G401.6 (cell line): ENCODE results near the gene ADD3.
"Not testable (repeated sequence)": the region's sequence is repeated elsewhere in the genome, so short reads cannot be mapped to it uniquely, and the experiment has no call there.

Experiments
- FAIRE-seq: peaks from 2 replicates; lab custom pipeline; 2012; peaks lifted over from hg19 to GRCh38; lab: Jason Lieb, UNC

ADD3 gene

DNA sequence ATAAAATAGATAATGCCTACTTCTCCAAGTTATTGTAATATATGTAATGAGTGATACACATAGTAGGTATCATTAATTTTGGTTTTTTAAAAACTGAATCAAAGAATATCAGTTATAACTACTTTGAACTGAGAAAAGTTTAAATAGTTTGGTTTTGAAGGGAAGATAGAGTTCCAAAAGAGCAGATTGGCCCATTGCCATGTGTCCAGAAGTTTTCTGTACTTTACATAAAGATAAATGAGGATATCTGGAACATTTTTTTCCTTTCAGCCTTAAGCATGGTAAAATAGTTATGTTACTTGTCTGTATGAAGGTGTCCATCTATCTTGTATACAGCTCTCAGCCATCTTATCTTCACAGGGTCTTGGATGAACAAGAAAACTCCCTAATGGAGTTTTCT is 101.7 kb downstream of the ADD3 start:
- FAIRE-seq: no peak

DNA sequence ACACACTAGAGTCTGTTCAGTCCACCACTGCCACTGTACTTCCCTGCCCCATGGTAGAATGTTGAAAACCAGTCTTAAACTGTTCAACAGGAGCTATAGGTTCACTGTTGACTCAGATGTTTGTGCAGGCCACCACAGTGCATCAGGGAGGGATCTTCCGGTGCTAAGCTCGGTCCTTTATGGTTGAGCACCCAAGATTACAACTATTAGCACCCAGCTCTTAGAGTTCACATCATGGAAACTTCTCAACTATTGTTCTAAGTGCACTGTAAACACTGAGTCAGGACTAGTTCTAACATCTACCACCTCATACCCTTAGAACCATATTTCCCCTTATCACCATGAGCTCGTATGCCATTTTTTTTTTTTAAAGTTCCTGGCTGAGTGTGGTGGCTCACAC is 102.6 kb downstream of the ADD3 start:
- no peak for FAIRE-seq

DNA sequence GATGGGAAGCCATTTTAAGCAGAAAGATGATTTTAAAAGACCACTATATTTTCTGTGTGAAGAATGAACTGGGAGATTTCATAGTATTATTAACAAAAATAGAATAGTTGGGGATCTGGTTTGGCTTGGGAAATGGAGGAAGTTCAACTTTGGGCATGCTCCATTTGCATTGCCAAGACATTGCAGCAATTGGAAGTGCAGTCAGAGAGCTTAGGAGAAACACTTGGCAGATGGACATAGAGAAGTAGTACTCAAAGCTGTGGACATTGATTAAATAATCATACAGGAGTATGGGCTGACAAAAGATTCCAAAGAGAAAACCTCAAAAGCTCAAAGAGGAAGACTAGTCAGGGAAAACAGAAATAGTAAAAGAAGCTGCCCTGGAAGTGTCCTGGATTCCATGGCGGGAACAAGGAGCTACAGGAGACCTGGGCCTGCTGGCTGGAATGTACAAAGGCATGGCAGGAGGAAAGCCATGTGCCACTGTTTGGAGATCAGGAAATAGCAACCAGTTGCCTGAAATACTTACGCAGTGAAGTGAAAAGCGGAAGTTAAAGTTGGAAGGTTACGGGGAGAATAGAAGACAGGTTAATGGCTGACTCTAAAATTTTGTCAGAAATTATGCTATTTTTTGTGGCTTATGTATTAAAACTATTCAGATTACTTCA is 106.0 kb downstream of the ADD3 start:
- no peak for FAIRE-seq

DNA sequence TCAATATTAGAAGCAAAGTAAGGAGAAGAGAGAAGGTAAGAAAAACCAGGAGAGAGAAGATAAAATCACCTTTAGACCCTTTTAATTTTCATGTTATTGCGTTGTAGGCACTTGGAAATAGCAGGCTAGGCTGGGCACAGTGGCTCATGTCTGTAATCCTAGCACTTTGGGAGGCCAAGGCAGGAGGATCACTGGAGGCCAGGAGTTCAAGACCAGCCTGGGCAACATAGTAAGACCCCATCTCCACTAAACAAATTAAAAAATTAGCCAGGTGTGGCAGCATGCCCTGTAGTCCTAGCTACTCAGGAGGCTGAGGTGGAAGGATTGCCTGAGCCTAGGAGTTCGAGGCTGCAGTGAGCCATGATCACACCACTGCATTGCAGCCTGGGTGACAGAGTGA is 106.9 kb downstream of the ADD3 start:
- not testable (repeated sequence) for FAIRE-seq

DNA sequence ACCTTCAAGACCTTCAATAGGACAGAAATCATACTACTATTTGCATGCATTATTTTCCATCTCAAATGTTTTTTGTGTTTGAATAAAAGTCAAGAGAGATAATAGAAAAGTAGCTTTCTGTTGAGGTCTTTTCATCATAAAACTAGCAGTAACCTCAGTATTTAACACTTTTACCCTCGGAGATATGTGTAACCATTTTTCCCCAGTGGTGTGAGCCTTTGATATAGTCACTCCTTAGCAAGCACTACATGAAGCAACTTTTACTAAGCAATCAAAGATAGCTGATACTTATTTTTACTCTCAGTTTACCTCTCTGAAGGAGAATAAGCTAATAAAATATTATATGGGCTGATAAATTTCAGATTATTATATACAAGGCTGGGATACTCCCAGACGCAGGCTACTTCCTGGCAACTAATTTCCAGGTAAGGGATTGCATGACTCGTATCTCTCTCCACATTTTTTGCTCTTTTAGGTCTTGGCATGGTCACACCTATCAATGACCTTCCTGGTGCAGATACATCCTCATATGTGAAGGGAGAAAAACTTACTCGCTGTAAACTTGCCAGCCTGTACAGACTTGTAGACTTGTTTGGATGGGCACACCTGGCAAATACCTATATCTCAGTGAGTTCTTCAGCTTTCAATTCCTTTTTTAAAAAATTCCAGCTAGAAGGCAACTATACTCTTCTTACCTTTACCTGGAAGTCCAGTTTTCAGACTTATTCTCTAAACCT is 108.2 kb downstream of the ADD3 start:
- FAIRE-seq: no peak

DNA sequence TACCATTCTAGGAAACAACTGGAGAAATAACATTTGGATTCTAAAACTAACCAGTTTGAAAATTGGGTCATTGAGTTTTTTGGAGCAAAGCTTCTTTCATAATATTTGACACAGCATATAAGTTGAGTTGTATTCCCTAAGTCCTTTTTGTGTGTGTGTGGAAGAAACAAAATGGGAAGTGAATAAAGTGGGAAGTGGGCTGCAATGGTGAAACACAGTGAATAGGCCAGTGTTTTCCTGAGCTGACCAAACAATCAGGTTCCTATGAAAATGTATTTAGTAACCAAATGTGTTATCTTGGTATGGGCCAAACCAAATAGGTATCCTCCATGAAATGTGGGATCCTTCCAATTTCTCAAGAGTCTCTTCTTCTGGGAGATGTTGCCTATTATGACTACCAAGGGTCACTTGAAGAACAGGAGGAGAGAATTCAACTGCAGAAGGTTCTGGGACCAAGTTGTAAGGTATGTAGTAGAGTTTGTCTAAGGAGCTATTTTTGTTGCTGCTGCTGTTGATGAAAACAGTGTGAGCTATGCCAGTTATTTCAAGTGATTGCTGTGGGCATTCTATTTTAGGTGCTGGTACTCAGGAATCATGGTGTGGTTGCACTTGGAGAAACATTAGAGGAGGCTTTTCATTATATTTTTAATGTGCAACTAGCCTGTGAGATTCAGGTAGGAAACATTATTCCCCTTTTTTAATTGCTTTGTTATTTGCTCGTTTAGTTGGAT is 111.3 kb downstream of the ADD3 start:
- FAIRE-seq: no peak

DNA sequence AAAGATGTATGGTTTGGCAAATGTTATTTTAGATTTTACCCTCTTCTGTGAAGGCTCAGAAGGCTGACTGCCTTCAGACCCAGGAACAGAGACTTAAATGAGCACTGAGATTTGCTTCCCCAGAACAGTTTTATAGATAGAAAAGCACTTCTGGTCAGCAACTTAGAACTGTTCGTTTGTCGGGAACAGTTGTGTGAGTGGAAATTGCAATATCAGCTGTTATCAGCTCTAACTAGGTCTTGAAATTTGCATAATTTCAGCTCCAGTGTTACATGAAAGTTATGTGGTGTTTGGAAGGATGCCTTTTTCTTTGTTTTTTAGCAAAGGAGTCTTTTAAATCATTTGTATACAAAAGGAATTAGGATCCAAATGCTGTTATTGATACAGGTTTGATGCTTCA is 115.8 kb downstream of the ADD3 start:
- no peak for FAIRE-seq

DNA sequence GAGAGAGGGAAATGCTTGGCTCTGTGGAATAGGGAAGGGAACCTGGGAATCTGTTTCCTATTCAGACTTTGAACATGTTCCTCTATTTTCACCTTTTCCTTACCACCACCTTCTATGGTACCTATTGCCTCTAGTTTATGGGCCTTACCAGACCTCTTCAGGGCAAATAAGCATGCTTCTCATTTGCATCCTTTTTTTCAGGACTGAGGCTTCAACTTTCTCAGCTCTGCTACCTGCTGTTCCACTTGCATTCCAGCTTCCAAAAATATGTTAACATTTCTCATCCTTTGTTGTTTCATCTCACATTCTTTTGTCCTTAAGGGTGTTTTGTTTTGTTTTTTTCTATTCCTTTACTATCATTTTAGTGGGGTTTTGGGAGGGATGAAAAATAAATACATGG is 121.7 kb downstream of the ADD3 start:
- no peak for FAIRE-seq

DNA sequence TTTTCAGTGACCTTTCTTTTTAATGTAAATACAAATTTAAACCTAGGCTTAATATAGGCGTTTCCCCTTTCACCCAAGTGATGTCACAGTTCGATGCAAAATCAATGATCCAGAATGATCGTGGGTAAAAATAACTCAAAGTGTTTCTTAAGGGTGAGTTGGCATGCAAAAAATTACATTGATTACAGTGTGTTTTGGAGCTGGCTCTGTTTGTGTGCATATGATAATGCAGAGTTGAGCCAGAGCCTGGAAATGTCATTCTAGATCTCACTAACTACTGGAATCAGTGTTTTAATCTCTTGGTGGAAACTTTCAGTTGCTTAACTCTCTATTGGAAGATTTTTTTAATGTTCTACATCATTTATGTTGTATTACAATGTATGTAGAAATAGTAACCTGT is 127.1 kb downstream of the ADD3 start:
- FAIRE-seq: no peak

DNA sequence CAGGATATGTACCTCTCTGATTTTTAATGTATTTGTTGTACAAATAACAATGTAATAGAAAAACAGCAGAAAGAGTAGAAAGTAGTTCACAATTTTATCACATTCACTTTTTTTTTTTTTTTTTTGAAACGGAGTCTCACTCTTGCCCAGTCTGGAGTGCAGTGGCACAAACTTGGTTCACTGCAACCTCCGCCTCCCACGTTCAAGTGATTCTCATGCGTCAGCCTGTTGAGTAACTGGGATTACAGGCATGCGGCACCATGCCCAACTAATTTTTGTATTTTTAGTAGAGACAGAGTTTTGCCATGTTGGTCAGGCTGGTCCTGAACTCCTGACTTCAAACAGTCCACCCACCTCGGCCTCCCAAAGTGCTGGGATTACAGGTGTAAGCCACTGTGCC is 128.1 kb downstream of the ADD3 start:
- not testable (repeated sequence) for FAIRE-seq

DNA sequence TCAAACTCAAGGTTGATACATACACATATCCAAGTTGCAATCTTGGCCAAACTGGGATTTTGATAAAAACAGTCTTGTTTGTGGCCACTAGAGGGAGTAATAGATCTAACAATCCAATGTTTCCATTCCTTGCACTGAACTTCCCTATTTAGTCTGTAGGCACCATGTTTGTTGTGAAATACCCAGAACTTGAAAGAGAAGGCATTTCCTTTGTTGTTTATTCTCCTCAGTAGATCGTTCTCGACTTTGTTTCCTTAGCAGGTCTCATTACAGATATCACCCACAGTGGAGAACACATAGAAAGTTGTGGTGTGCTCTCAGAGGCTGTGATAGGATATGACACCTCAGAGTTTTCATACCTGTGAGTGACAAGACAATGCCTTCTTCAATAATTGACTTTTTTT is 129.4 kb downstream of the ADD3 start:
- peak; percentile 98 for FAIRE-seq

DNA sequence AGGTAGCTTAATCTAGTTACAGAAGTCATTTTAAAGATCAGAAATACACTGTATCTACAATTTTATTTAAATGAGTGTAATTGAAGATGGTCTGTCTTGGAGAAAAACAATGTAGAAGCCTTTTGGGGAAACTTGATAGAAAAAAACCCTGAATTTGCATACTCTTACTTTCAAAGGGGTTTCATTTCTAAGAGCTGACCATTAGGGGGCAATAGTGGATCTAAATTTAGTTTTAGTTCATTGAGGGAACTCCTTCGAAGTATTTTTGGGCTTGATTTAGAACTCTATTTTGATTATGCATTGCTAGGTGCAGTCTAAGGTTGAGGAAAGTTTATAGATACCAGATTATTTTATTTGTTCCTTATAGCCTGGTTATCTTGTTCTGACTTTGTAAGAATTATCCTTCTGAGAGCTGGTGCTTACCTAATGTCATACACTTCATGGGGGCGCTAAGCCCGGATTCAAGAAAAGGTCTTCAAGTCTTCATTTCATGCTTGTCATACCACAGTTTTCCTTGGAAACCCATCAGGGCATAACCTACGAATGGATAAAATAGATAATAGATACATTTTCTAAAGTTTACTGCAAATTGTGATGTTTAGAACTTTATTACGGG is 130.5 kb downstream of the ADD3 start:
- FAIRE-seq: peak; percentile 97

DNA sequence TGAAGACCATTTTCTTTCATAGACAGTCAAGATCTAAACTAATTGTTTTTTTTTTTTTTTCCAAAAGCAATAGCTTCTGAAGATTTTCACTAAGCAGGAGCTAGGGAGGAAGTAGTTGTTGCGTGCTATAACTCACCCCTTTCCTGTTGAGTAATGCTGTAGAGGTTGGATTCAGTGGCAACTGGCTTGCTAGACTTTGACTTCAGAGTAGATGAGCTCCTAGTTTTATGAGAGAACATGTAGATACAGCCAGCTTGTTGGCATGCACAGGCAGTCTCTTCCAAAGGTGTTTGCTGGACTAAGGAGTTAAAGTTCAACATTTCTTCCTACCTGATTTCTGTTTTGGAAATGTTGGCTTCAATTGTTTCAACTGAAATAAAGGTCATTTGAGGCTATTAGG is 133.4 kb downstream of the ADD3 start:
- no peak for FAIRE-seq

DNA sequence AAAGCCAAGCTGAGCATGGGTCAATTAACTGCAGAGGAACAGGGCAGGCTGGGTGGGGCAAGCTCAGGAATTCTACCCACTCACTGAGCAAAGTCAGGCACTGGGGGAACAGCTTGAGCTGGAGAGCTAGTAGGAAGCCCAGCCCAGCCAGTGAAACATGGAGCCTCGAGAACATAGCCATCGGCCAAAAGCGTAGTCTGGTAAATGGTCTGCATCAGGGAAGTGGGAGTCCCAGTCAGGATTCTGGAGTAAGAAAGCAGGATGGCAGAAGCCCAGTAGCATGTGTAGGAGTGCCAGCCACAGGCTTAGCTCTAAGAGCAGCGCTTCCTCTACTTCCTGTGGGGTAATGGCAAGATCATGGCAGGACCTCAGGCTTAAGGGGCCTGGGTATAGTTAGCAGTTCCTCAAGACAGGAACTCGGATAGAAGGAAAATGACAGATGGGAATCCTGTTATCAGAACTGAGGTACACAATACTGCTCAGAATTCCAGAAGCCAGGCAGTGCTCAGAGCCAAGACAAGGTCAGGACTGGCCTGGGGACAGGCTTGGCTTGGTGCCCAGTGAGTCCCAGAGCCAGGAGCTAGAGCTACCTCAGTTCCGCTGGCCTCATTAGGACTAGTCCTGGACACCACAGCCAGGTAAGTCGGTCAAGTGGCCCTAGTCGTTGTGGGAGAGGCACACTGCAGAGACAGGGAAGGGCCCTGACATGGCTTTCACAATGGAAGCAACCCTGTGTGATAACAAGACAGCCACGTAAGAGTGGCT is 134.3 kb downstream of the ADD3 start:
- no peak for FAIRE-seq

DNA sequence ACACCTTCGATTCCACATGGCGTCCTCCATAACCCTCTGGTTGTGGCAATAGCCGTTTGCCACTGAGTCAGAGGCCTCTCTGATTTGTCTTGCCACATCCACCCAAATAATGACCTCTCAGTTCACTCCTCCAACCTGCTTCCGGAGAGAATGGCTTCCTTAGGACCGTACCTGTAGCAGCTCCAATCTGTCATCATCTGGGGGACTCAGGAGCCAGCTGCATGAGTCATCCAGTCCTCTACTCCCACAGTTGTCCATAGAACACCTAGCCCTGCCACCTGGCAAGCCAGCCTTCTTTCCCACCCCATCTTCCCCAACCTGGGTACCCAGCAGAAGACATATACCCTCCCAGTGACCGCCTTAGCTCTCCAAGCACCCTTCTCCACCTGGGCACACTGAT is 135.2 kb downstream of the ADD3 start:
- FAIRE-seq: no peak

DNA sequence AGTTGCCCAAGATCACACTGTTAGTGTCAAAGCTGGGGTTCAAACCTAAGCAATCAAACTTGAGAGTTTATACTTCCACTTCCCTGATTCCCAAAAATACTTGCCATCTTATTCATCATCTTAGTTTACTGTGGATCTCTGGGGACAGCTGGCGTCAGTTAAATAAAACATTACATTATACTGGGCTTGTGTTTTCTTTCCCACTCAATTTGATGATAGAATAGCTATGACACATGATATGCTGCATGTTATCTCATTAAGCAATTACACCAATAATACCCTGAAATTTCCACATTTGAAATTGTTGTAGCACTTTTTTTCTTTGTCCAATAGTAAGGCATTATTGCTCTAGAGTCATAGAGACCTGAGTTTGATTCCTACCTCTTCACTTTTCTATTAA is 136.7 kb downstream of the ADD3 start:
- FAIRE-seq: no peak

DNA sequence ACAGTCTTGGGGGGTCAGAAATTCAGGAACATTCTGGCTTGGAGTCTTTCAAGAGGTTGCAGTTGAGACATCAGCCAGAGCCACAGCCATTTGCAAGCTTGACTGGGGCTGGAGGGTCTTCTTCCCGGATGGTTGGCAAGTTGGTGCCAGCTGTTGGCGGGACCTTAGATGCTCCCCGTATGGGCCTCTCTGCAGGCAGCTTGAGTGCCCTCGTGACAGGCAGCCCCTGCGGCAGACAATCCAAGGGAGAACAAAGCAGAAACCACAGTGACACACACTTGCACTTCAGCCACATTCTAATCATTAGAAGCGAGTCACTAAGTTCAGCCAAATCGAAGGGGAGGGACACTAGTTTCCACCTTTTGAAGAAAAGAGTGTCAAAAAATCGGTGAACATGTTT is 140.2 kb downstream of the ADD3 start:
- FAIRE-seq: no peak

DNA sequence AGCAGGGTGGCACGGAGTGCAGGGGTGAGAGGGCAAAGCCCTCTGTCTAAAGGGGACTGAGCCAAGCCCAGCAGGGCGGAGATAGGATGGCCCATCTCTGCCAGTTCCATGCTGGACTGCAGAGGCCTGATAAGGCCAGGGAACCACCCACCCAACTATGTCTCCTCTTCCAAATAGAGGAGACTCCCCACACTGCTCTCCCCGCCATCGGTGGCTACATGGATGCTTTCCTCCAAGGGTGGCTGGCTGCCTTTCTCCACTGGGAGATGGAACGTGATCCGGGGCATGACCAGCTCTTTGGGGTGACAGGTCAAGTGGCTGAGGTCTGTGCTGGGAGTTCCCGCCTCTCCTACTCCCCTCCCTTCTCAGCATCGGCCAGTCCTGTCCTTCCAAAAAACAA is 141.5 kb downstream of the ADD3 start:
- FAIRE-seq: no peak

DNA sequence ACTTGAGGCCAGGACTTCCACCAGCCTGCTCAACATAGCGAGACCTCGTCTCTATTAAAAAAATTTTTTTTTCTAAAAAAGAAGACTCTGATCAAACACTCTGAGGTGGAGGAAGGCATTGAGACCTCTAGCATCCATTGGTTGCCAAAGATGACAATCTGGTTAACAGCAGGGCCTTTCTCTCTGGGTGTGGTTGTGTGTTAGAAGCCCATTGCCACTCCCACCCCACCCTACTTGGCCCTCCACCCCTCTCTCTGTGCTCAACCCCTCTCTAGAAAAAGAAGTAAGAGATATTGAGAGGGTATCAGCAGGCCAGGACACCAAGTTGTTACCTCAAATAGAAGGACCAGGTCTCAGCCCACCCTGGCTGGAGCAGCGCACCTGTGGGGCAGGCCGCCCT is 142.3 kb downstream of the ADD3 start:
- FAIRE-seq: no peak

DNA sequence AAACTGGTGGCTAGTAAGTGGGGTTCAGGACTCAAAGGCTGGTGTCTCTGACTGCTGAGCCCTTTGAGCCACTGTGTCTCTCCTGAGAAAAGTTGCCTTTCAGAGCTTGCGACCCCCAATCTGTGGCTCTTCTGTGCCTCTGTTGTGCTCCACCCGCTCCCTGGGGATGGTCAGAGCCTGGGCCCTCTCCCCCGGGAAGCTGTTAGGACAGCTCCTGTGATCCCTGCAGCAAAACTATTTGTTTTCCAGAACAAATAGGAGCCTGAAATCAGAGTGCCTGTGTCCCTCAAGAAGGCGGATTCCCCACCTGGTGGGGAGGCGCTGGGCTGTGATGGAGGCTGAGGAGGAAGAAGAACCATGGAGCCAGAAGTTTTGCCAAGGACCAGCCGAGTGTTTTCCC is 143.2 kb downstream of the ADD3 start:
- no peak for FAIRE-seq

DNA sequence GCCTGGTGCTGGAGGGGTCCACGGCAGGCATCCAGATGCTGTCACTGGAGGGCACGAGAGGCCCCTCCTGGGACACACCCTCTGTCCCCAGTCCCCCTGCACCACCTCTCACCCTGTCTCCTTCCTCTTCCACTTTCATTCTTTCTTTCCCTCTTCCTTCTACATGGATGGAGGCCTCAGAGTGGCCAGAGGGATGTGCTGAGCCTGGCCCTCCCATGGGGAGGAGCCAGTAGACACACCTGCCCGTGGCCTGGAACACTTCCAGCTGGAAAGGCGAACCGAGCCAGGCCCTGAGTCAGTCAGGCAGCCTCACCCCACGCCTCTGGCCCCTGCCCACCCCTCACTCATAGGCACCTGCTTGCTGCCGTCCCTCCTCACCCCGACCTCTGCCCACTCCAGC is 143.7 kb downstream of the ADD3 start:
- FAIRE-seq: no peak

DNA sequence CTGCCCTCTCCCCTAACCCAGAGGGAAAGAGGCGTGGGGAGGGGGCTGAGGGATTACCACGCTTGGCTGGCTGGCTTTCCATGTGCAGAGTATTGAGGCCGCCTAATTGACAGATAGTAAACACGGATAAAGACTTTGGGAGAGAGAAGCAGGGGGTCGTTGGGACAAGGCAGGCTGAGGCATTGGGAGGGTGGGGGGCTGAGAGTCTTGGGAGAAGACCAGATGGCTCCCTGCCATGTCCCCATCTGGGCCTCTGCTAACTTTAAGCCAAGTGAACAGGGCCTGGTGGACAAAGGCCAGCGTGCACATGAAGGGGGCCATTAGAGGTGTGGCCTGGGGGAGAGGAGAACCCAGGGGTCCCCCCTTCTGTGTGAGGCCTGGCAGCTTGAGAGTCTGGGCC is 144.2 kb downstream of the ADD3 start:
- no peak for FAIRE-seq
